GM21737 (cell line): ENCODE measurements around the gene PACC1.

Experiments used
- ATAC-seq: cut with Tn5 transposase; IDR thresholded peaks from one replicate; pipeline ENCODE4 v1.9.1; 2021; ENCODE audit warnings: mild to moderate bottlenecking, moderate library complexity; ENCODE audit not compliant: unreplicated experiment

The PACC1 gene

DNA sequence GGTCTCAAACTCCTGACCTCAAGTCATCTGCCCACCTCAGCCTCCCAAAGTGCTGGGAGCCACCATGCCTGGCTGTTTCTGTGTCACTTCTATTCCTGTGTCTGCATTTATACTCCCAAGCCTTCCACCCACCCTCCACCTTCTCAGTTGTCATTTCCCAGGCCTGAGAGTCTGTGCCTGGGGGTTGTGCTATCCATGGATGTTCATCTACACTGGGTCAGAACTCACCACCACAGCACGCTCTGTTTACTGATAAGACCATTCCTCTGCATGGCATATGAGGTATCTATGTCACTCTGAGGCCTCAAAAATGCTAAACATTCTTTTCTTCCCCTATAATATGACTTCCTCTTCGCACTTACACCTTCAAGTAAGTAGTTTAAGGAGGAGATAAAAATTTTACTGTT is 24.1 kb upstream of the PACC1 start:
- no peak for ATAC-seq

DNA sequence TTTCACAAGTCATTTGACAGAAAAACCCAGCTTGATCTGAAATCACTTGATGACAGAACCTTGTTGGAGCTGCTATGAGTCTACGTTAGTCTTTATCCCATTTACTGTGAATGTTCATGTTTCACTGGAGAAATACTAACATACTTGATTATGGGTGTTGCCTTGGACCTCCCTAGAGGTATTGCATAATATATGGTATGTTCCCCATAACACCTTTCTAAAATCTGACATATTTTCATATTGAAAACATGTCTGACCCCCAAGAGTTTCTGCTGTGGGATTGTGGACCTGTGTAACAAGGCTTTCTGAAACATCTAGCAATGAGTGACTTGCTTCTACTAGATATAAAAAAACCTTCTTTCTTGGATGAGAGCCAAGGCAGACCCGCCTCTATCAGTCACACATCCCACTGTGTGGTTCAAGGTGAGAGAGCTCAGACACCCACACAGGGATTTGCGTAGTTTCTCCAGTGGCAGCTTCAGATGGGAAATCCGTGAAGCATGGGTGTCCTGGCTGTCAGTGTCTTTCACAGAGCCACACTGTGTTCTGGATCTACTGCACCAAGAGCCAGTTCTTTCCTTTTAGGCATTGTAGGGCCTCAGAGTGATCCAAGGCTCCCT is 22.6 kb upstream of the PACC1 start:
- no peak for ATAC-seq

DNA sequence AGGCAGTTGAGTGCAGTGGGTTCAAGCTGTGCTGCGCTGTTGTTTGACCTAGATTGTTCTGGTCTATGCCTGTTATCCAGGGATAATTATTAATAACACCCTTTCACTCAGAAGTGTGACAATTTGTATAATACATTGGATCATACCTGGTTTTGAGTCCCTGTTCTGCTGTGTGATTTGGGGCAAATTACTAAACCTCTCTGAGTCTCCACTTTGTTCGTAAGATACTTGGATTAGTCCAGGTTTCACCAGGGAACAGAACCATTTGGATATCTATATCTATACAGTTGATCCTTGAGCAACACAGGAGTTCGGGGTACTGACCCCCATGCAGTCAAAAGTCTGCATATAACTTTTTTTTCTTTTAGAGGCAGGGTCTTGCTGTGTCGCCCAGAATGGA is 20.3 kb upstream of the PACC1 start:
- ATAC-seq = no peak

- no peak for ATAC-seq
Measured at GRCh38 chr1:212433577-212434462, 19.1 kb upstream of the PACC1 start.

- peak; percentile 97 for ATAC-seq
Measured at GRCh38 chr1:212432661-212433576, 18.2 kb upstream of the PACC1 start, which contains the start of gene NENF. Gene NENF, plus strand, starts transcription at chr1:212432920. Its CDS starts 24 bp downstream, at chr1:212432944.

GRCh38 chr1:212432272-212432660 is 17.6 kb upstream of the PACC1 start:
- ATAC-seq = no peak

DNA sequence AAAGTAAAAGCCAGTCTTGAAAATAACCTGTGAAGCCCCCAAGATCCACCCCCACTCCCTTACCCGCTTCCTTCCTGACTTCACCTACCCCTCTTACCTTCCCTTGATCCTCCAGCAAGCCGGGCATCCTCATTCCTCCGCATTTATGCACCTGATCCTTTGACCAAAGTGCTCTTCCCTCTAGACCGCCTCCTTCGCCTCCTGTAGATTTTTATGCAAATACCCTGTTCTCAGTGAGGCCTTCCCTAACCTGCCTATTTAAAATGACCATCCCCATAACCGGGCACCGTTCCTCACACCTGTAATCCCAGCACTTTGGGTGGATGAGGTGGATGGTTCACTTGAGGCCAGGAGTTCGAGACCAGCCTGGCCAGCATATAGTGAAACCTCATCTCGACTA is 17.0 kb upstream of the PACC1 start:
- ATAC-seq = no peak

- no peak for ATAC-seq
Measured at GRCh38 chr1:212430955-212431394, 16.3 kb upstream of the PACC1 start.

DNA sequence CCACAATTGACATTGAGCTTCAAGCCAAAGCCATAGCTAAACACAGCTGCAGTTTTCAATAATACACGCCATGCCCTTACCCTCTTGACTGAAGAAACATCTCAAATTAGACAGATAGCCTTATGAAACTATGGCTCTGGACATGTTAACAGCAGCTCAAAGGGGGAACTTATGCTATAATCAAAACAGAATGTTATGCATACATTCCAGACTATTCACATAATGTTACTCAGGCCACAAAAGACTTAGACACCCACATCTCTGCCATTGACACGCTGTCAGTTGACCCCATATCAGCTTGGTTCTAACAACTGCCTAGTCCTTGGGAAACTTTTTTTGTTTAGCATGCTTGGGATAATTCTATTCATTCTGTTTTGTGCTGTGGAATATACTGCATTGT is 15.7 kb upstream of the PACC1 start:
- no peak for ATAC-seq

GRCh38 chr1:212428496-212428895 is 13.8 kb upstream of the PACC1 start:
- ATAC-seq = no peak

DNA sequence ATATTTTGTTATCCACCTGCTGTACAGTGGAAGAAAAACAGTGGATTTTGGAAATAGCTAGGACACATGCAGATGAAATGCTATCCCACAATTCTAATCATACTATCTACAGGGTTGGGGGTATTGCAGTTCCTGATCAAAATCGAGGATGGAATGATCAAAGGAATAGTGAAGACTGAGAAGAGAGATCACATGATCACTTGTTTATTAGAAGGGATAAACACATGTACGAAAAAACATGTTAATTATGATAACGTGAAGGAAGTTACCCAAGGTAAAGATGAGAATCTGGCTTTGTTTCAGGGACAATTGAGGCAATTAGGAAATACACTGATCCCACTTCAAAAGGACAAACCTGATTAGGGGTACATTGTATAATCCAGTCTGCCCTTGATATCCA is 9.2 kb upstream of the PACC1 start:
- no peak for ATAC-seq

- ATAC-seq = no peak
Measured at GRCh38 chr1:212421165-212421564, 6.5 kb upstream of the PACC1 start.

- no peak for ATAC-seq
Measured at GRCh38 chr1:212415107-212415841, 588 bp upstream of the PACC1 start.

DNA sequence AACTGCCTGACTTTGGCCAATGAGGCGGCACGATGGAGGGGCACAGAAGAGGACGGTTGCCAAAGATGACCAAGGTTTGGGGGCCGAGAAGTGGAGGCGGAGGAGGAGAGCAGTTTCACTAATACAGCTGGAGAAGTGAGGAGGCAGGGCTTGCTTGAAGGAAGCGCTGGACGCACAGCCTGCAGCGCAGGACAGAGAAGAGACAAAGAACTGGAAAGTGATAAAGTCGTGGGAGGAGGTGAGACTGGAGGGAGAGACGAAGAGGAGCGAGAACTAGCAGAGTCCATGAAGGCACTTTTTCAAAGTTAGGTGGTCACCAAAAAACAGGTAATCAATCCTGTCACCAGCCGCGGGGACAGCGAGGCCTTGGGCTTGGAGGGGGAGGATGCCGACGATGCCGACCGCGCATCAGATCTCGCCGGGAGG is 771 bp downstream of the PACC1 start:
- peak; percentile 8 for ATAC-seq

DNA sequence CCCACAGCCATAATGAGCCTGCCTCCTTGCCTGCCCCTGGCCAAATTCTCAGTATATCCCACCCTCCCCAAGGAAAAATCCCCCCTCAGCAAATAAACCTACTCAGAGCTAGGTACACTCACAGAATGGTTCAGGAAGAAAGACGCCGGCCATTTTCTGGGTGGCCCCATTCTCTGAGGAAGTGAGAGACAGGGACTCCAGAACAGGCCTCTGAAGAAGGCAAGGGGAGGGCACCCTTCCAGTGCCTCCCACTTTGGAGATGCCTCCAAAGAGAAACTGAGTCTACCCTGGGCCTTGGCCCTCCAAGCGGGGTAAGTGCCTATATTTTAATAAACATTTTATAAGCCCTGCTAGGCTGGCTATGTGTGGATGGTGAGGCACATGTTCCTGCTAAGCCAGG is 2.3 kb downstream of the PACC1 start:
- ATAC-seq = no peak

DNA sequence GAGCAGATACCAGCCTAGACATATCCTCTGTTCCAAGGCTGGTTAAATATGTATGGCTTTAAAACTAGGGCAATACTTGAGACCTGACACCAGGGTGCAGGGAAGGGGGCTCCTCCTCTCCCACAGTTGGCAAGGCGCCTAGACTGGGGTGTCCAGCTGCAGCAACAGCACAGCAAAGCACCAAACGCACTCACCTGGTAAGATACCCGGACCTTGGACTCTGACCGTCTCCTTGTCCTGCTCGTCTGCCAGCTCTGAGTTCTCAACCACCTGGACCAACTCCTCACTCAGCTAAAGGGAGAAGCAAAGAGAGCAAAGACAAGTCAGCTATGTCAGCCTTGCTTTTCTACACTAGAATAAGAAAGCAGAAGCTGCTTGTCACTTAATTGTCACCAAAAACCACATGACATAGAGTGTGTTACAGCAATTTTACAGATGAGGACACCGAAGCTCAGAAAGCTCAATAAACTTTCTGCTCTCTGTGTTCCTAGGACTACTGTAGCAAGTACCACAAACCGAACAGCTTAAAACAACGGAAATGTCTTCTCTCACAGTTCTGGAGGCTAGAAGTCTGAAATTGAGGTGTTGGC is 4.4 kb downstream of the PACC1 start:
- no peak for ATAC-seq

GRCh38 chr1:212402666-212403321 is 11.9 kb downstream of the PACC1 start:
- ATAC-seq = no peak

- ATAC-seq = no peak
Measured at GRCh38 chr1:212401838-212402582, 12.7 kb downstream of the PACC1 start.

- no peak for ATAC-seq
Measured at GRCh38 chr1:212401042-212401441, 13.6 kb downstream of the PACC1 start.
